Measurements from ENCODE around the gene MACROH2A1.

MACROH2A1 gene

GRCh38 chr5:135308752-135309151 is 90.3 kb downstream of the MACROH2A1 start:
- no peak for TF ChIP-seq NFIC (IDR thresholded peaks at IDR 0.05)
- no peak for TF ChIP-seq EGR1 (IDR thresholded peaks at IDR 0.05)
- TF ChIP-seq MAX (IDR thresholded peaks at IDR 0.05): no peak
- no peak for TF ChIP-seq FOXM1 (IDR thresholded peaks at IDR 0.05; ENCODE audit: borderline replicate concordance, low read depth)
- no peak for TF ChIP-seq RAD21 (IDR thresholded peaks at IDR 0.05; ENCODE audit: low read depth)
- no peak for TF ChIP-seq USF1 (IDR thresholded peaks at IDR 0.05)
- no peak for TF ChIP-seq CREB1 (IDR thresholded peaks at IDR 0.05; ENCODE audit: low read depth)
- no peak for TF ChIP-seq YY1 (IDR thresholded peaks at IDR 0.05; ENCODE audit: low read depth)
- TF ChIP-seq TEAD4 (IDR thresholded peaks at IDR 0.05): no peak
- no peak for TF ChIP-seq ZBTB7A (IDR thresholded peaks at IDR 0.05; ENCODE audit: low read depth)
- no peak for TF ChIP-seq TCF12 (IDR thresholded peaks at IDR 0.05; ENCODE audit: low read depth)
- TF ChIP-seq EP300 (IDR thresholded peaks at IDR 0.05; ENCODE audit: borderline replicate concordance): no peak
- TF ChIP-seq CEBPB (IDR thresholded peaks at IDR 0.05): no peak
- TF ChIP-seq TAF1 (IDR thresholded peaks at IDR 0.05; ENCODE audit: low read depth): no peak
- no peak for TF ChIP-seq REST (IDR thresholded peaks at IDR 0.05; ENCODE audit: low read depth)

GRCh38 chr5:135308245-135308644 is 90.8 kb downstream of the MACROH2A1 start:
- TF ChIP-seq FOXM1 (IDR thresholded peaks at IDR 0.05; ENCODE audit: borderline replicate concordance, low read depth) (no peak), USF1 (IDR thresholded peaks at IDR 0.05) (no peak), EGR1 (IDR thresholded peaks at IDR 0.05) (no peak), YY1 (IDR thresholded peaks at IDR 0.05; ENCODE audit: low read depth) (no peak), TCF12 (IDR thresholded peaks at IDR 0.05; ENCODE audit: low read depth) (no peak), TEAD4 (IDR thresholded peaks at IDR 0.05) (no peak), CEBPB (IDR thresholded peaks at IDR 0.05) (no peak), NFIC (IDR thresholded peaks at IDR 0.05) (no peak)

- TF ChIP-seq NFIC (IDR thresholded peaks at IDR 0.05) (no peak), EGR1 (IDR thresholded peaks at IDR 0.05) (no peak), FOXM1 (IDR thresholded peaks at IDR 0.05; ENCODE audit: borderline replicate concordance, low read depth) (no peak)
Observed at GRCh38 chr5:135307143-135307903, 91.7 kb downstream of the MACROH2A1 start.

- TF ChIP-seq MAX (IDR thresholded peaks at IDR 0.05) (no peak), RAD21 (IDR thresholded peaks at IDR 0.05; ENCODE audit: low read depth) (no peak), EGR1 (IDR thresholded peaks at IDR 0.05) (no peak), TAF1 (IDR thresholded peaks at IDR 0.05; ENCODE audit: low read depth) (no peak), YY1 (IDR thresholded peaks at IDR 0.05; ENCODE audit: low read depth) (no peak), CREB1 (IDR thresholded peaks at IDR 0.05; ENCODE audit: low read depth) (no peak), CEBPB (IDR thresholded peaks at IDR 0.05) (no peak), REST (IDR thresholded peaks at IDR 0.05; ENCODE audit: low read depth) (no peak), EP300 (IDR thresholded peaks at IDR 0.05; ENCODE audit: borderline replicate concordance) (no peak), USF1 (IDR thresholded peaks at IDR 0.05) (no peak), NFIC (IDR thresholded peaks at IDR 0.05) (no peak), FOXM1 (IDR thresholded peaks at IDR 0.05; ENCODE audit: borderline replicate concordance, low read depth) (no peak)
Observed at GRCh38 chr5:135306557-135306956, 92.5 kb downstream of the MACROH2A1 start.

GRCh38 chr5:135304352-135305221 is 94.4 kb downstream of the MACROH2A1 start:
- TF ChIP-seq USF1 (IDR thresholded peaks at IDR 0.05): no peak
- no peak for TF ChIP-seq TCF12 (IDR thresholded peaks at IDR 0.05; ENCODE audit: low read depth)
- no peak for TF ChIP-seq TAF1 (IDR thresholded peaks at IDR 0.05; ENCODE audit: low read depth)
- TF ChIP-seq NFIC (IDR thresholded peaks at IDR 0.05): no peak
- TF ChIP-seq ZBTB7A (IDR thresholded peaks at IDR 0.05; ENCODE audit: low read depth): no peak
- no peak for TF ChIP-seq YY1 (IDR thresholded peaks at IDR 0.05; ENCODE audit: low read depth)
- no peak for TF ChIP-seq MAX (IDR thresholded peaks at IDR 0.05)
- no peak for TF ChIP-seq EGR1 (IDR thresholded peaks at IDR 0.05)
- TF ChIP-seq EP300 (IDR thresholded peaks at IDR 0.05; ENCODE audit: borderline replicate concordance): no peak
- no peak for TF ChIP-seq REST (IDR thresholded peaks at IDR 0.05; ENCODE audit: low read depth)
- TF ChIP-seq TEAD4 (IDR thresholded peaks at IDR 0.05): no peak
- TF ChIP-seq CEBPB (IDR thresholded peaks at IDR 0.05): no peak
- TF ChIP-seq RAD21 (IDR thresholded peaks at IDR 0.05; ENCODE audit: low read depth): no peak
- TF ChIP-seq CREB1 (IDR thresholded peaks at IDR 0.05; ENCODE audit: low read depth): no peak
- TF ChIP-seq FOXM1 (IDR thresholded peaks at IDR 0.05; ENCODE audit: borderline replicate concordance, low read depth): no peak

Data from Ishikawa (cell line).